Measurements from ENCODE around the gene RAET1E. TPM values are rescaled to one million over a fixed set of nuclear protein-coding genes. Genes with fewer than 3 reads are reported as not detected.

RAET1E gene
- total and polyA plus RNA-seq, 2 experiments from 2014 or later, result not detected

DNA sequence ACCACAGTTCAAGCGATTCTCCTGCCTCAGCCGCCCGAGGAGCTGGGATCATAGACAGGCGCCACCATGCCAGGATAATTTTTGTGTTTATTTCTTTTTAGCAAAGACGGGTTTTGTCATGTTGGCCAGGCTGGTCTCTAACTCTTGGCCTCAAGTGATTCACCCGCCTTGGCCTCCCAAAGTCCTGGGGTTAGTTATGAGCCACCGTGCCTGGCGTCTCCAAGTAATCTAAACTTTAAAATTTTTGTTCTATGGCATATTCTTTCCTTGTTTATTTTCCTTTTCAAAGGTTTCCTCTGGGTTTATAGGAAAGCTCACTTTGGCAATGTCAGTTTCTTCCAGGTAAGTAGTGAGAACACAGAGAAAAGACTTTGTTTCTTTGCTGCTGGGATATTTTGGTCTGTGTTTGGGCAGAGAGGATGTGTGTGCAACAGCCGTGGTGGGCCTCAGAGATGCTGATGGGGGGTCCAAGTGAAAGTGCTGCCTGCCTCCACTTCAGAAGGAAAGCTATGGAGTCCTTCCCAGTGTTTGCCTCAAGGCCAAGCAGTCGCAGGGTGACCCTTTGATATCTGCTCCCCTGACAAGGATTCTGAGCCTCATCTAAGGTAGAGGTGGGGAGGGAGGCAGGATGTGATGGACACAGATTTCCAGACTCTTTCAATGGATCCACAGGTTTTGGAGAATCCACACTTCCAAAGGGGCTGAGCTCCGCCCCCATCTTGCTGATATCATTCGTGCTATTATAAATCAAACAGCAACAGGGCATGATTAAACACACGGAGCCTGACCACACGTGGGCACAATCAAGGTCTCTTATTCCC, 36.1 kb downstream of the RAET1E start (continued):
- TF ChIP-seq, protein P1, sequence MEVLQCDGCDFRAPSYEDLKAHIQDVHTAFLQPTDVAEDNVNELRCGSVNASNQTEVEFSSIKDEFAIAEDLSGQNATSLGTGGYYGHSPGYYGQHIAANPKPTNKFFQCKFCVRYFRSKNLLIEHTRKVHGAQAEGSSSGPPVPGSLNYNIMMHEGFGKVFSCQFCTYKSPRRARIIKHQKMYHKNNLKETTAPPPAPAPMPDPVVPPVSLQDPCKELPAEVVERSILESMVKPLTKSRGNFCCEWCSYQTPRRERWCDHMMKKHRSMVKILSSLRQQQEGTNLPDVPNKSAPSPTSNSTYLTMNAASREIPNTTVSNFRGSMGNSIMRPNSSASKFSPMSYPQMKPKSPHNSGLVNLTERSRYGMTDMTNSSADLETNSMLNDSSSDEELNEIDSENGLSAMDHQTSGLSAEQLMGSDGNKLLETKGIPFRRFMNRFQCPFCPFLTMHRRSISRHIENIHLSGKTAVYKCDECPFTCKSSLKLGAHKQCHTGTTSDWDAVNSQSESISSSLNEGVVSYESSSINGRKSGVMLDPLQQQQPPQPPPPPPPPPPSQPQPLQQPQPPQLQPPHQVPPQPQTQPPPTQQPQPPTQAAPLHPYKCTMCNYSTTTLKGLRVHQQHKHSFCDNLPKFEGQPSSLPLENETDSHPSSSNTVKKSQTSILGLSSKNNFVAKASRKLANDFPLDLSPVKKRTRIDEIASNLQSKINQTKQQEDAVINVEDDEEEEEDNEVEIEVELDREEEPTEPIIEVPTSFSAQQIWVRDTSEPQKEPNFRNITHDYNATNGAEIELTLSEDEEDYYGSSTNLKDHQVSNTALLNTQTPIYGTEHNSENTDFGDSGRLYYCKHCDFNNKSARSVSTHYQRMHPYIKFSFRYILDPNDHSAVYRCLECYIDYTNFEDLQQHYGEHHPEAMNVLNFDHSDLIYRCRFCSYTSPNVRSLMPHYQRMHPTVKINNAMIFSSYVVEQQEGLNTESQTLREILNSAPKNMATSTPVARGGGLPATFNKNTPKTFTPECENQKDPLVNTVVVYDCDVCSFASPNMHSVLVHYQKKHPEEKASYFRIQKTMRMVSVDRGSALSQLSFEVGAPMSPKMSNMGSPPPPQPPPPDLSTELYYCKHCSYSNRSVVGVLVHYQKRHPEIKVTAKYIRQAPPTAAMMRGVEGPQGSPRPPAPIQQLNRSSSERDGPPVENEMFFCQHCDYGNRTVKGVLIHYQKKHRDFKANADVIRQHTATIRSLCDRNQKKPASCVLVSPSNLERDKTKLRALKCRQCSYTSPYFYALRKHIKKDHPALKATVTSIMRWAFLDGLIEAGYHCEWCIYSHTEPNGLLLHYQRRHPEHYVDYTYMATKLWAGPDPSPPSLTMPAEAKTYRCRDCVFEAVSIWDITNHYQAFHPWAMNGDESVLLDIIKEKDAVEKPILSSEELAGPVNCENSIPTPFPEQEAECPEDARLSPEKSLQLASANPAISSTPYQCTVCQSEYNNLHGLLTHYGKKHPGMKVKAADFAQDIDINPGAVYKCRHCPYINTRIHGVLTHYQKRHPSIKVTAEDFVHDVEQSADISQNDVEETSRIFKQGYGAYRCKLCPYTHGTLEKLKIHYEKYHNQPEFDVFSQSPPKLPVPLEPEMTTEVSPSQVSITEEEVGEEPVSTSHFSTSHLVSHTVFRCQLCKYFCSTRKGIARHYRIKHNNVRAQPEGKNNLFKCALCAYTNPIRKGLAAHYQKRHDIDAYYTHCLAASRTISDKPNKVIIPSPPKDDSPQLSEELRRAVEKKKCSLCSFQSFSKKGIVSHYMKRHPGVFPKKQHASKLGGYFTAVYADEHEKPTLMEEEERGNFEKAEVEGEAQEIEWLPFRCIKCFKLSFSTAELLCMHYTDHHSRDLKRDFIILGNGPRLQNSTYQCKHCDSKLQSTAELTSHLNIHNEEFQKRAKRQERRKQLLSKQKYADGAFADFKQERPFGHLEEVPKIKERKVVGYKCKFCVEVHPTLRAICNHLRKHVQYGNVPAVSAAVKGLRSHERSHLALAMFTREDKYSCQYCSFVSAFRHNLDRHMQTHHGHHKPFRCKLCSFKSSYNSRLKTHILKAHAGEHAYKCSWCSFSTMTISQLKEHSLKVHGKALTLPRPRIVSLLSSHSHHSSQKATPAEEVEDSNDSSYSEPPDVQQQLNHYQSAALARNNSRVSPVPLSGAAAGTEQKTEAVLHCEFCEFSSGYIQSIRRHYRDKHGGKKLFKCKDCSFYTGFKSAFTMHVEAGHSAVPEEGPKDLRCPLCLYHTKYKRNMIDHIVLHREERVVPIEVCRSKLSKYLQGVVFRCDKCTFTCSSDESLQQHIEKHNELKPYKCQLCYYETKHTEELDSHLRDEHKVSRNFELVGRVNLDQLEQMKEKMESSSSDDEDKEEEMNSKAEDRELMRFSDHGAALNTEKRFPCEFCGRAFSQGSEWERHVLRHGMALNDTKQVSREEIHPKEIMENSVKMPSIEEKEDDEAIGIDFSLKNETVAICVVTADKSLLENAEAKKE (CRISPR knock-in tag; IDR thresholded peaks at IDR 0.05), result no peak
- TF ChIP-seq, protein P2, sequence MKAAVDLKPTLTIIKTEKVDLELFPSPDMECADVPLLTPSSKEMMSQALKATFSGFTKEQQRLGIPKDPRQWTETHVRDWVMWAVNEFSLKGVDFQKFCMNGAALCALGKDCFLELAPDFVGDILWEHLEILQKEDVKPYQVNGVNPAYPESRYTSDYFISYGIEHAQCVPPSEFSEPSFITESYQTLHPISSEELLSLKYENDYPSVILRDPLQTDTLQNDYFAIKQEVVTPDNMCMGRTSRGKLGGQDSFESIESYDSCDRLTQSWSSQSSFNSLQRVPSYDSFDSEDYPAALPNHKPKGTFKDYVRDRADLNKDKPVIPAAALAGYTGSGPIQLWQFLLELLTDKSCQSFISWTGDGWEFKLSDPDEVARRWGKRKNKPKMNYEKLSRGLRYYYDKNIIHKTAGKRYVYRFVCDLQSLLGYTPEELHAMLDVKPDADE (IDR thresholded peaks at IDR 0.05), result no peak
- no peak for TF ChIP-seq ZNF331 (CRISPR knock-in tag; IDR thresholded peaks at IDR 0.05; ENCODE audit: low read depth)
- TF ChIP-seq JUNB (IDR thresholded peaks at IDR 0.05; ENCODE audit: unreplicated experiment), result no peak
- no peak for TF ChIP-seq POLR2AphosphoS5 (IDR thresholded peaks at IDR 0.05; ENCODE audit: low read depth)
- TF ChIP-seq STAT1 (IDR thresholded peaks at IDR 0.05; ENCODE audit: unreplicated experiment), result no peak
- no peak for TF ChIP-seq CREB1 (CRISPR knock-in tag; IDR thresholded peaks at IDR 0.05; ENCODE audit: low read depth)
- TF ChIP-seq EZH2 (IDR thresholded peaks at IDR 0.05; ENCODE audit: low read depth, unreplicated experiment), result no peak
- TF ChIP-seq, protein P3, sequence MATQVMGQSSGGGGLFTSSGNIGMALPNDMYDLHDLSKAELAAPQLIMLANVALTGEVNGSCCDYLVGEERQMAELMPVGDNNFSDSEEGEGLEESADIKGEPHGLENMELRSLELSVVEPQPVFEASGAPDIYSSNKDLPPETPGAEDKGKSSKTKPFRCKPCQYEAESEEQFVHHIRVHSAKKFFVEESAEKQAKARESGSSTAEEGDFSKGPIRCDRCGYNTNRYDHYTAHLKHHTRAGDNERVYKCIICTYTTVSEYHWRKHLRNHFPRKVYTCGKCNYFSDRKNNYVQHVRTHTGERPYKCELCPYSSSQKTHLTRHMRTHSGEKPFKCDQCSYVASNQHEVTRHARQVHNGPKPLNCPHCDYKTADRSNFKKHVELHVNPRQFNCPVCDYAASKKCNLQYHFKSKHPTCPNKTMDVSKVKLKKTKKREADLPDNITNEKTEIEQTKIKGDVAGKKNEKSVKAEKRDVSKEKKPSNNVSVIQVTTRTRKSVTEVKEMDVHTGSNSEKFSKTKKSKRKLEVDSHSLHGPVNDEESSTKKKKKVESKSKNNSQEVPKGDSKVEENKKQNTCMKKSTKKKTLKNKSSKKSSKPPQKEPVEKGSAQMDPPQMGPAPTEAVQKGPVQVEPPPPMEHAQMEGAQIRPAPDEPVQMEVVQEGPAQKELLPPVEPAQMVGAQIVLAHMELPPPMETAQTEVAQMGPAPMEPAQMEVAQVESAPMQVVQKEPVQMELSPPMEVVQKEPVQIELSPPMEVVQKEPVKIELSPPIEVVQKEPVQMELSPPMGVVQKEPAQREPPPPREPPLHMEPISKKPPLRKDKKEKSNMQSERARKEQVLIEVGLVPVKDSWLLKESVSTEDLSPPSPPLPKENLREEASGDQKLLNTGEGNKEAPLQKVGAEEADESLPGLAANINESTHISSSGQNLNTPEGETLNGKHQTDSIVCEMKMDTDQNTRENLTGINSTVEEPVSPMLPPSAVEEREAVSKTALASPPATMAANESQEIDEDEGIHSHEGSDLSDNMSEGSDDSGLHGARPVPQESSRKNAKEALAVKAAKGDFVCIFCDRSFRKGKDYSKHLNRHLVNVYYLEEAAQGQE (IDR thresholded peaks at IDR 0.05; ENCODE audit: unreplicated experiment), result no peak
